H1 (cell line): ENCODE measurements around the gene NAT10. TPM values are rescaled to one million over a fixed set of nuclear protein-coding genes. Genes with fewer than 3 reads are reported as not detected.

ENCODE experiments used
- ATF2 ChIP-seq: IDR thresholded peaks from 2 replicates; pipeline ENCODE4 v1.6.1; 2012; ENCODE audit warnings: low read length, inconsistent platforms
- BCL11A ChIP-seq, 2 experiments: IDR thresholded peaks; one replicate each; pipeline ENCODE4 v1.6.1; 2011; ENCODE audit warnings: low read depth in 2 of 2, low read length in 2 of 2, mild to moderate bottlenecking in 2 of 2
- CEBPB ChIP-seq: IDR thresholded peaks from 2 replicates; pipeline ENCODE4 v1.6.1; 2012; ENCODE audit warnings: low read depth, low read length
- CHD7 ChIP-seq: fragments of 300-600 bp; sonication (generic); IDR thresholded peaks from 2 replicates; pipeline ENCODE4 v1.7.1; 2012; ENCODE audit warnings: low read length, moderate library complexity, mild to moderate bottlenecking, inconsistent platforms; ENCODE audit not compliant: insufficient replicate concordance
- KDM1A ChIP-seq: fragments of 200-600, 300-600 bp; sonication (generic); IDR thresholded peaks from 2 replicates; pipeline ENCODE4 v1.7.1; 2016; ENCODE audit warnings: mild to moderate bottlenecking, low read length, borderline replicate concordance
- SIN3A ChIP-seq, 2 experiments: IDR thresholded peaks in 1 of 2; conservative IDR thresholded peaks in 1 of 2; 2 replicates each; pipeline ENCODE4 v1.6.1; 2011 to 2012; ENCODE audit warnings: low read length in 2 of 2, improper control_type of control experiment in 1 of 2, low read depth in 1 of 2, mild to moderate bottlenecking in 1 of 2
- SP1 ChIP-seq: IDR thresholded peaks from 2 replicates; pipeline ENCODE4 v1.6.1; 2011; ENCODE audit warnings: low read depth, low read length
- SP4 ChIP-seq: IDR thresholded peaks from 2 replicates; pipeline ENCODE4 v1.6.1; 2012; ENCODE audit warnings: low read length, inconsistent platforms
- SUZ12 ChIP-seq: fragments of 200-600 bp; sonication (generic); IDR thresholded peaks from 2 replicates; pipeline ENCODE4 v1.6.1; 2012; ENCODE audit warnings: mild to moderate bottlenecking, inconsistent platforms, low read length, moderate library complexity, mixed read lengths
- TEAD4 ChIP-seq: IDR thresholded peaks from 2 replicates; pipeline ENCODE4 v1.6.1; 2012; ENCODE audit warnings: low read depth, low read length, inconsistent platforms, mixed read lengths
- polyA plus RNA-seq, 7 experiments: library from polyadenylated mRNA; depleted of rRNA in 3 of 7; stranded (reverse) in 5 of 7; unstranded in 2 of 7; fragments of >200 nt in 5 of 7; fragments of 200-250 nt in 2 of 7; gene quantifications; 1 replicate in 5 of 7; 2 replicates in 1 of 7; 4 replicates in 1 of 7; pipeline versions ENCODE4 v1.2.1 to v1.2.3, GENCODE V29; 2011 to 2013; ENCODE audit warnings: missing spikeins in 2 of 7, mixed read lengths in 2 of 7
- total RNA-seq: library from RNA; stranded (reverse); fragmentation: NEBNext Ultra II Directional; extraction: Animal tissue kit (Norgen Biotek cat#: 25700); gene quantifications from 2 replicates; pipeline ENCODE4 v1.2.1, GENCODE V29; 2021

Gene NAT10
- total and polyA plus RNA-seq, 2 of the 8 experiments (the other 6 are each of a cell fraction or from before 2014, with no cell fraction given): 66.3 to 89.6 TPM

GRCh38 chr11:34080609-34081008, 24.8 kb upstream of the NAT10 start (continued):
- TF ChIP-seq CHD7: no peak
- TF ChIP-seq KDM1A: no peak
- TF ChIP-seq CEBPB: no peak
- TF ChIP-seq TEAD4: no peak
- TF ChIP-seq SIN3A (conservative IDR thresholded peaks at IDR 0.05 in 1 of 2, IDR thresholded peaks at IDR 0.05 in 1 of 2; ENCODE audit: low read depth in 1 of 2, low read length in 2 of 2): no peak
- no peak for TF ChIP-seq SUZ12
- no peak for TF ChIP-seq SP1
- no peak for TF ChIP-seq ATF2
- TF ChIP-seq SP4: no peak
- TF ChIP-seq BCL11A (IDR thresholded peaks at IDR 0.05; ENCODE audit: low read depth in 2 of 2, low read length in 2 of 2): no peak
